SU-DHL-6 (cell line): Measurements from ENCODE around the gene HORMAD2.
"Not testable (repeated sequence)": the region's sequence is repeated elsewhere in the genome, so short reads cannot be mapped to it uniquely, and the experiment has no call there.

Experiments
- H2AFZ ChIP-seq: fragments of 200-600 bp; sonication (generic); 2 replicates; pipeline ENCODE4 v1.6.1; 2014; ENCODE audit warnings: low read depth, mild to moderate bottlenecking, moderate library complexity, mixed read lengths, antibody characterized with exemption, low read length; ENCODE audit not compliant: severe bottlenecking
- H3F3A ChIP-seq: fragments of 200-600 bp; shearing (Covaris generic); 2 replicates; pipeline ENCODE4 v1.6.0; 2016; ENCODE audit warnings: antibody characterized with exemption, mild to moderate bottlenecking; ENCODE audit not compliant: insufficient read depth
- H3K27ac ChIP-seq: fragments of 200-600 bp; sonication (generic); 2 replicates; pipeline ENCODE4 v1.5.1; 2016; ENCODE audit warnings: low read depth, mild to moderate bottlenecking, low read length, moderate library complexity, mixed read lengths
- H3K27me3 ChIP-seq: fragments of 200-600 bp; sonication (generic), shearing (Covaris generic); 2 replicates; pipeline ENCODE4 v1.6.0; 2014; ENCODE audit warnings: mild to moderate bottlenecking, low read length
- H3K36me3 ChIP-seq: fragments of 200-600 bp; sonication (generic); 2 replicates; pipeline ENCODE4 v1.6.1; 2014; ENCODE audit warnings: mild to moderate bottlenecking, low read length, mixed read lengths
- H3K4me2 ChIP-seq: fragments of 300-600, 200-600 bp; shearing (Covaris generic), sonication (generic); 2 replicates; pipeline ENCODE4 v1.6.0; 2014; ENCODE audit warnings: low read length, low read depth, mild to moderate bottlenecking; ENCODE audit not compliant: poor library complexity, severe bottlenecking
- H3K4me3 ChIP-seq: fragments of 200-600 bp; sonication (generic); 2 replicates; pipeline ENCODE4 v1.5.1; 2014; ENCODE audit warnings: antibody characterized with exemption, low read length, mild to moderate bottlenecking, mixed read lengths; ENCODE audit not compliant: insufficient read depth, poor library complexity, severe bottlenecking
- H3K79me2 ChIP-seq: fragments of 200-600 bp; sonication (generic); 2 replicates; pipeline ENCODE4 v1.6.1; 2014; ENCODE audit warnings: mild to moderate bottlenecking, low read length, moderate library complexity; ENCODE audit not compliant: insufficient read depth
- H3K9ac ChIP-seq: fragments of 200-600 bp; sonication (generic); 2 replicates; pipeline ENCODE4 v1.7.0; 2014; ENCODE audit warnings: mild to moderate bottlenecking, low read length
- H3K9me2 ChIP-seq: fragments of 200-600 bp; sonication (generic); replicated peaks from 2 replicates; pipeline ENCODE4 v1.6.1; 2014; ENCODE audit warnings: low read length; ENCODE audit not compliant: insufficient read depth
- H3K9me3 ChIP-seq: fragments of 200-600 bp; sonication (generic); 2 replicates; pipeline ENCODE4 v1.6.1; 2014; ENCODE audit warnings: low read length, mixed read lengths; ENCODE audit not compliant: insufficient read depth
- H4K20me1 ChIP-seq: fragments of 200-600 bp; sonication (generic); 2 replicates; pipeline ENCODE4 v1.6.1; 2014; ENCODE audit warnings: low read depth, mild to moderate bottlenecking, antibody characterized with exemption, low read length, moderate library complexity, mixed read lengths
- EZH2phosphoT487 ChIP-seq: fragments of 200-600 bp; sonication (generic), shearing (Covaris generic); conservative IDR thresholded peaks from 2 replicates; pipeline ENCODE4 v1.6.1; 2018; ENCODE audit warnings: mild to moderate bottlenecking, antibody characterized with exemption, low read length, moderate library complexity, mixed read lengths
- TF ChIP-seq, protein P1 (sequence below): fragments of 200-600 bp; sonication (generic); IDR thresholded peaks from one replicate; pipeline ENCODE4 v1.5.1; 2017; ENCODE audit warnings: antibody characterized with exemption, mild to moderate bottlenecking, low read length, moderate library complexity; ENCODE audit not compliant: insufficient read depth, poor library complexity, severe bottlenecking

Gene HORMAD2

GRCh38 chr22:30054764-30055069 is 25.5 kb upstream of the HORMAD2 start:
- Histone ChIP-seq H3K27me3 (no peaks in the 10 kb centered on the region), H3K36me3 (no peaks in the 10 kb centered on the region), H2AFZ (no peak overlapping the region), H3K9me3 (no peaks in the 10 kb centered on the region), H3K4me3 (no peak overlapping the region), H4K20me1 (no peaks in the 10 kb centered on the region), H3K9me2 (no peaks in the 10 kb centered on the region), H3K9ac (no peak overlapping the region), H3K4me2 (no peak overlapping the region), H3K27ac (no peak overlapping the region), H3F3A (no peaks in the 10 kb centered on the region), H3K79me2 (no peaks in the 10 kb centered on the region)
- TF ChIP-seq, protein P1, sequence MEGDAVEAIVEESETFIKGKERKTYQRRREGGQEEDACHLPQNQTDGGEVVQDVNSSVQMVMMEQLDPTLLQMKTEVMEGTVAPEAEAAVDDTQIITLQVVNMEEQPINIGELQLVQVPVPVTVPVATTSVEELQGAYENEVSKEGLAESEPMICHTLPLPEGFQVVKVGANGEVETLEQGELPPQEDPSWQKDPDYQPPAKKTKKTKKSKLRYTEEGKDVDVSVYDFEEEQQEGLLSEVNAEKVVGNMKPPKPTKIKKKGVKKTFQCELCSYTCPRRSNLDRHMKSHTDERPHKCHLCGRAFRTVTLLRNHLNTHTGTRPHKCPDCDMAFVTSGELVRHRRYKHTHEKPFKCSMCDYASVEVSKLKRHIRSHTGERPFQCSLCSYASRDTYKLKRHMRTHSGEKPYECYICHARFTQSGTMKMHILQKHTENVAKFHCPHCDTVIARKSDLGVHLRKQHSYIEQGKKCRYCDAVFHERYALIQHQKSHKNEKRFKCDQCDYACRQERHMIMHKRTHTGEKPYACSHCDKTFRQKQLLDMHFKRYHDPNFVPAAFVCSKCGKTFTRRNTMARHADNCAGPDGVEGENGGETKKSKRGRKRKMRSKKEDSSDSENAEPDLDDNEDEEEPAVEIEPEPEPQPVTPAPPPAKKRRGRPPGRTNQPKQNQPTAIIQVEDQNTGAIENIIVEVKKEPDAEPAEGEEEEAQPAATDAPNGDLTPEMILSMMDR, result no peak

- Histone ChIP-seq H3K27me3 (no peaks in the 10 kb centered on the region), H3K9me2 (no peaks in the 10 kb centered on the region), H2AFZ (no peak overlapping the region), H3K4me2 (no peak overlapping the region), H3K4me3 (no peak overlapping the region), H3K79me2 (no peaks in the 10 kb centered on the region), H3K9me3 (no peaks in the 10 kb centered on the region), H3K36me3 (no peaks in the 10 kb centered on the region), H3K9ac (no peak overlapping the region), H3K27ac (no peak overlapping the region), H3F3A (no peaks in the 10 kb centered on the region), H4K20me1 (no peaks in the 10 kb centered on the region)
- TF ChIP-seq, protein P1, result no peak
- no peak for TF ChIP-seq EZH2phosphoT487
These were observed 24.2 kb upstream of the HORMAD2 start for GRCh38 chr22:30056015-30056414.

GRCh38 chr22:30057375-30057774 is 22.9 kb upstream of the HORMAD2 start:
- Histone ChIP-seq H3K4me3 (no peak overlapping the region), H3K9me3 (no peaks in the 10 kb centered on the region), H3K9ac (no peak overlapping the region), H2AFZ (no peak overlapping the region), H3K79me2 (no peaks in the 10 kb centered on the region), H3K27me3 (no peaks in the 10 kb centered on the region), H3K9me2 (no peaks in the 10 kb centered on the region), H3K36me3 (no peaks in the 10 kb centered on the region), H3K27ac (no peak overlapping the region), H4K20me1 (no peaks in the 10 kb centered on the region), H3F3A (no peaks in the 10 kb centered on the region), H3K4me2 (no peak overlapping the region)
- TF ChIP-seq, protein P1, result no peak
- no peak for TF ChIP-seq EZH2phosphoT487

DNA sequence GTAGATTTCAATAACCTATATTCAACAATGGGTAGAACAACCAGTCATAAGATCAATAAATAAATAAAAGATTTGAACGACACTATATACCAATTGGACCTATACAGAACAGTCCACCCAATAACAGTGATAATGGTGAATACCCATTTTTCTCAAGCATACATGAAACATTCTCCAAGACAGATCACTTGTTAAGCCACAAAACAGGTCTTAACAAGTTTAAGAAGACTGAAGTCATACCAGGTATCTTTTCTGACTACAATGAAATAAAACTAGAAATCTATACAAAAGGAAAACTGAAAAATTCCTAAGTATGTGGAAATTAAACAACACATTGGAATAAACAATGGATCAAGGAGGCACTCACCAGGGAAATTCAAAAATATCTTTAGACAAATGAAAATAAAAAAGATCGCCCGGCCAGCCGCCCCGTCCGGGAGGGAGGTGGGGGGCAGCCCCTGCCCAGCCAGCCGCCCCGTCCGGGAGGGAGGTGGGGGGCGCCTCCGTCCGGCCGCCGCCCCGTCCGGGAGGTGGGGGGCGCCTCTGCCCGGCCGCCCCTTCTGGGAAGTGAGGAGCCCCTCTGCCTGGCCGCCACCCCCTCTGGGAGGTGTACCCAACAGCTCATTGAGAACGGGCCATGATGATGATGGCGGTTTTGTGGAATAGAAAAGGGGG is 20.8 kb upstream of the HORMAD2 start:
- H2AFZ ChIP-seq, H3K27ac ChIP-seq, H4K20me1 ChIP-seq, H3K4me2 ChIP-seq, H3K79me2 ChIP-seq, H3K9me2 ChIP-seq, H3K36me3 ChIP-seq, H3K9ac ChIP-seq, H3K27me3 ChIP-seq, H3K9me3 ChIP-seq, H3F3A ChIP-seq, H3K4me3 ChIP-seq: not testable (repeated sequence)

DNA sequence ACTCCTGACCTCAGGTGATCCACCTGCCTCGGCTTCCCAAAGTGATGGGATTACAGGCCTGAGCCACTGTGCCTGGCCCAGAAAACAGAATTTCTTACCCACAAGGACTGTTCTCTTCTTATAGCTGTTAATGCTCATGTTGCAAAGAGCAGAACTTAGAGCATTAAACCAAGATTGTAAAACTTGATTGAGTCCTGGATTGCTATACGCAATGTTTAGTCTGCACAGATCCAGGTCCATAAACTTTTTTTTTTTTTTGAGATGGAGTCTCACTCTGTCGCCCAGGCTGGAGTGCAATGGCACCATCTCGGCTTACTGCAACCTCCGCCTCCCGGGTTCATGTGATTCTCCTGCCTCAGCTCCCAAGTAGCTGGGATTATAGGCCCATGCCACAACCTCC is 19.2 kb upstream of the HORMAD2 start:
- H3K36me3 ChIP-seq, H2AFZ ChIP-seq, H3K79me2 ChIP-seq, H3F3A ChIP-seq, H3K9me2 ChIP-seq, H3K27ac ChIP-seq, H3K9me3 ChIP-seq, H4K20me1 ChIP-seq, H3K4me2 ChIP-seq, H3K4me3 ChIP-seq, H3K27me3 ChIP-seq, H3K9ac ChIP-seq: not testable (repeated sequence)
